Sigmoid colon (tissue), 7 donors: ENCODE data around the gene MED26. TPM values are rescaled to one million over a fixed set of nuclear protein-coding genes. Genes with fewer than 3 reads are reported as not detected.

Source experiments
- DNase-seq: peaks from one replicate; pipeline ENCODE4 v3.0.0-alpha.2; 2019
- H3K27ac ChIP-seq, 4 donors: fragments of 200-600 bp; sonication (generic); one replicate each; pipeline ENCODE4 v1.5.1; 2016 to 2019; ENCODE audit warnings: mild to moderate bottlenecking in 1 of 4
- H3K27me3 ChIP-seq, 3 donors: fragments of 200-600 bp; sonication (generic); one replicate each; pipeline ENCODE4 v1.5.1; 2019; ENCODE audit warnings: mild to moderate bottlenecking in 1 of 3
- H3K36me3 ChIP-seq, 4 donors: fragments of 200-600 bp; sonication (generic); one replicate each; pipeline ENCODE4 v1.5.1; 2016 to 2019
- H3K4me1 ChIP-seq, 4 donors: fragments of 200-600 bp; sonication (generic); one replicate each; pipeline ENCODE4 v1.5.1; 2017 to 2019
- H3K4me3 ChIP-seq, 4 donors: fragments of 200-600 bp; sonication (generic); one replicate each; pipeline ENCODE4 v1.5.1; 2017 to 2019; ENCODE audit warnings: mild to moderate bottlenecking in 2 of 4, moderate library complexity in 1 of 4
- H3K9me3 ChIP-seq, 4 donors: fragments of 200-600 bp in 3 of 4; sonication (generic) in 3 of 4; one replicate each; pipeline versions ENCODE4 v1.5.1 to v1.6.1; 2013 to 2019
- EP300 ChIP-seq, 4 donors: sonication (generic); formaldehyde crosslinking; IDR thresholded peaks; one replicate each; pipeline ENCODE4 v1.6.1; 2017; ENCODE audit warnings: antibody characterized with exemption in 4 of 4
- POLR2A ChIP-seq, 2 donors: fragments of 450-650 bp; IDR thresholded peaks; one replicate each; pipeline ENCODE4 v1.6.1; 2016; ENCODE audit warnings: antibody characterized with exemption in 2 of 2, mild to moderate bottlenecking in 2 of 2, moderate library complexity in 2 of 2
- POLR2AphosphoS5 ChIP-seq, 4 donors: sonication (generic); formaldehyde crosslinking; IDR thresholded peaks; one replicate each; pipeline ENCODE4 v1.6.1; 2017; ENCODE audit warnings: antibody characterized with exemption in 4 of 4
- WGBS, 2 donors: extraction: QIAGEN DNeasy Blood & Tissue Kit; methylation state at CpG; one replicate each; pipeline ENCODE4 v1.1.7; 2013; 5-methylcytosine and 5-hydroxymethylcytosine counted together
- intact Hi-C: fragments of 100-400 bp; cut with DNase I; formaldehyde crosslinking; loops from one replicate; pipeline ENCODE4 v1.15.1; 2023
- polyA plus RNA-seq, 3 donors: library from polyadenylated mRNA; stranded (reverse); fragments of 200-250 nt; gene quantifications; one replicate each; pipeline ENCODE4 v1.2.3, GENCODE V29; 2013
- total RNA-seq, 4 donors: library from RNA; depleted of rRNA; stranded (reverse); fragments of >200 nt; gene quantifications; one replicate each; pipeline ENCODE4 v1.1.0, GENCODE V29; 2016
- TF ChIP-seq, protein P1 (sequence below), 4 experiments: fragments of 450-650 bp in 3 of 4; fragments of 200-600 bp in 1 of 4; IDR thresholded peaks; one replicate each; pipeline ENCODE4 v1.5.1; 2016 to 2019; ENCODE audit warnings: antibody characterized with exemption in 4 of 4, mild to moderate bottlenecking in 3 of 4, moderate library complexity in 2 of 4
- donor health status: healthy with polysubstance abuse.
- donor health status: Bipolar disorder and iron deficiency.
- donor health status: healthy.

The MED26 gene
- total and polyA plus RNA-seq, 7 donors: 3.0 to 7.9 (median 5.4) TPM

DNA sequence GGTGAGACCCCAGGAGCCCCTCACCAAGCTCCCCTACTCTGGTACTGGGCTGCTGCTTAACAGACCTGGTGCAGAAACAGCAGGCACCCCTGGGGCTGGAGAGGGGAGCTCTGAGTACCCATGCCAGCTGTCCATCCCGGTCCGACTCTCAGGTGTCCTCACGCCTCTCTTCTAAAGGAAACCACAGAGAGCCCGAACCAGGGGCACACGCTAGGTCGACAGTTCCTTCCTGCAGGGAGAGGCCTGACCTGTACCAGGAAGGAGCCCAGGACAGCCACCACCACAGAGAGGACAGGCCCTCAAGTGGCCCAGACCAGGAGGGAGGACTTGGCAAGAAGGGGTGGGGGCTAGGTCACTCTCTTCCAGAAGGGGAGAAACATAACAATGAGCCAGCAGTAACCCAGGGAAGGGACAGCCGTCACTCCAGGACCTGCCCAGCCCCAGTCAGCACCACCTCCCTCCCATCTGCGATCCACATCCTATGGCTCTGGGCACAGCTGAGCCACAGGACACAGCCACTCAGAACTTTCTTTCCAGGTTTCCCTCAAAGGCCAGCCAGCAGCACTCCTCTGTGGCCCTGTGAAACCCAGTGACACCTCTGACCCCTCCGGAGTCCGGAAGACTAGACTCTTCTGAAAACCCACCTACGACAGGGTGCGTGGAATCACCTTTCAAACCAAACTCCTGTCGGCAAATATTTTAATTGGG is 42.8 kb downstream of the MED26 start:
- 51 to 53% methylated on average over 13 of the region's 13 CpGs for WGBS, 2 donors
- H3K9me3 ChIP-seq: no peaks in the 10 kb centered on the region
- intact Hi-C loops: no loop called here
- no peak for DNase-seq
- peaks cover 0 to 89% (median 80%) of the 10 kb centered on the region in 4 donors for H3K4me1 ChIP-seq
- TF ChIP-seq POLR2AphosphoS5 (IDR thresholded peaks at IDR 0.05) (no peak), POLR2A (IDR thresholded peaks at IDR 0.05) (no peak), EP300 (IDR thresholded peaks at IDR 0.05) (no peak)
- TF ChIP-seq, protein P1, sequence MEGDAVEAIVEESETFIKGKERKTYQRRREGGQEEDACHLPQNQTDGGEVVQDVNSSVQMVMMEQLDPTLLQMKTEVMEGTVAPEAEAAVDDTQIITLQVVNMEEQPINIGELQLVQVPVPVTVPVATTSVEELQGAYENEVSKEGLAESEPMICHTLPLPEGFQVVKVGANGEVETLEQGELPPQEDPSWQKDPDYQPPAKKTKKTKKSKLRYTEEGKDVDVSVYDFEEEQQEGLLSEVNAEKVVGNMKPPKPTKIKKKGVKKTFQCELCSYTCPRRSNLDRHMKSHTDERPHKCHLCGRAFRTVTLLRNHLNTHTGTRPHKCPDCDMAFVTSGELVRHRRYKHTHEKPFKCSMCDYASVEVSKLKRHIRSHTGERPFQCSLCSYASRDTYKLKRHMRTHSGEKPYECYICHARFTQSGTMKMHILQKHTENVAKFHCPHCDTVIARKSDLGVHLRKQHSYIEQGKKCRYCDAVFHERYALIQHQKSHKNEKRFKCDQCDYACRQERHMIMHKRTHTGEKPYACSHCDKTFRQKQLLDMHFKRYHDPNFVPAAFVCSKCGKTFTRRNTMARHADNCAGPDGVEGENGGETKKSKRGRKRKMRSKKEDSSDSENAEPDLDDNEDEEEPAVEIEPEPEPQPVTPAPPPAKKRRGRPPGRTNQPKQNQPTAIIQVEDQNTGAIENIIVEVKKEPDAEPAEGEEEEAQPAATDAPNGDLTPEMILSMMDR (IDR thresholded peaks at IDR 0.05): no peak
- peak overlapping the region; percentile 62 to 69 (median 68) for H3K27ac ChIP-seq
- H3K27me3 ChIP-seq: no peaks in the 10 kb centered on the region
- H3K36me3 ChIP-seq: no peaks in the 10 kb centered on the region
- H3K4me3 ChIP-seq: no peak overlapping the region

DNA sequence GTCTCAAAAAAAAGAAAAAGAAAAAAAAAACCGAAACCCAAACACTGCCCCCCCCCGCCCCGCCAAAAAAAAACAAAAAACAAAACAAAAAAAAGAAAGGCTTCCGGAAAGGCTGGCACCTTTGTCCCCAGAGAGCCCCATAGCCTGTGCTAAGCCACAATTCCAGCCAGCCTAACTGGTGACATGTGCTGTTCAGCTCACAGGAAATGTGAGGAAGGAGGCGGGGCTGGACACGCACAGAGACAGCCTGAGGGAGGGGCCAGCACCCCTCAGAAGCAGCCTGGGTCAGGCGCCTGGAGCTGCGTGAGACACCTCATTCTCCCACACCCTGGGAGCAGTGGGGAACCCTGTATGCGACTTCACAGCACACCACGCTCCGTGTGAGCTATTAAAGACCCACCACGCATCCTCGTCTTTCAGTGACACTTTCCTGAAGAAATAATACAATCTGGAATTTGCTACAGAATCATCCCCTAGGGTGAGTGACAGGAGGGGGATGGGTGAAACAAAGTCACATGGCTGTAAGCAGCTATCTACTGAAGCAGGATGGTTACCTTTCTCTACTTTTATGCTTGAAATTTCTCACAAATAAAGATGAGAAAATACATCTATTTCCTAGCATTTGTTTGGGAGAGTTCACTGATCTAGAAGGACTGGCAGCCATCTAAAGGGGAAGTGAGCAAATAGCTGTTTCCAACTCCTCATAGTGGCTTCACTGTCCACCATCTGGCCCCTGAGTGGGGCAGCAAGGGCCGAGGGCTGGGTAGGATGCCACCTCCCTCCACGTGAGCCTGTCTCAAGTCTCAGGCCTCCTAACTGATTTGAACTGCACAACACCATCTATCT is 43.5 kb downstream of the MED26 start:
- peaks cover 0 to 81% (median 74%) of the 10 kb centered on the region in 4 donors for H3K4me1 ChIP-seq
- no peaks in the 10 kb centered on the region for H3K9me3 ChIP-seq
- peak overlapping the region in 2 of 4 donors; percentile 16 to 22 for H3K4me3 ChIP-seq
- H3K27me3 ChIP-seq: no peaks in the 10 kb centered on the region
- peak in 1 of 2 donors; percentile 17 for TF ChIP-seq POLR2A (IDR thresholded peaks at IDR 0.05)
- peak; percentile 32 to 72 (median 51) for TF ChIP-seq POLR2AphosphoS5 (IDR thresholded peaks at IDR 0.05)
- TF ChIP-seq, protein P1 (IDR thresholded peaks at IDR 0.05): no peak
- no peak for TF ChIP-seq EP300 (IDR thresholded peaks at IDR 0.05)
- intact Hi-C loops: no loop called here
- H3K36me3 ChIP-seq: peaks cover 0 to 7% (median 0%) of the 10 kb centered on the region in 4 donors
- peak overlapping the region; percentile 62 to 69 (median 68) for H3K27ac ChIP-seq
- 4 to 6% methylated on average over 15 of the region's 15 CpGs for WGBS, 2 donors
- peak; percentile 93 for DNase-seq

DNA sequence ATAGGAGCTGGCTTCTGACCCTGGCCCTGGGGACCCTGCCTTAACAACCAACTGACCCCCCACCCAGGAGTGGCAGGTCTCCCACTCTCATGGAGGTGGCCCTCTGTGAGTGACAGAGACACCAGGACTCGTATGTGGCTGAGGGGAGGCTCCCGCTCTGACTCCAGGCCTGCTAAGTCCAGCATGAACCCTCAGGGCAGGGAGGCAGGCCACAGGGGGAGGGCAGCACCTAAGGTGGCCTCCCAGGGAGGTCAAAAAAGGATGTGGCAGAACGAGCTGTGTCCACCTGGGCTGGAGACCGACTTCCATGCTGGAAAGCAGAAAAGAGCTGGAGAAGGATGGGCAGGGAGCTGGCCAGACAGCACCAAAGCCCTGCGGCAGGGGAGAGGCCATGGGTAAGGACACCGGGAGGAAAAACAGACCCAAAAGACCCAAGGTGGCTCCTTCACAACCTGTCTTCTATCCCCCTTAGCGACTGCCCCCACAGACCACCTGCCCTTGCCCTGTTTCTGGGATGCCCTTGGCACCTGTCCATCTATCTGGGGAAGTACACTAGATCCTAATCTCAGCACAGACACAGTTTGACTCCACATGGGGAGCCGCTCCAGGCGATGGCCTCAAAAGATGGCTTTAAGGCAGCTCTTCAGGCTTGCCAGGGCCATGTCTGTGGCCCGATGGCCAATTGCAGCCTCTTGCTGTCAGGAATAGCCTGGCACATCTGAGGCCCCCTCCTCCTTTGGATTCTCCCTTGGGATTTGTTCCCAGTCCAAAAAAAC is 45.3 kb downstream of the MED26 start:
- intact Hi-C loops: no loop called here
- H3K36me3 ChIP-seq: peaks cover 0 to 25% (median 2%) of the 10 kb centered on the region in 4 donors
- peaks cover 0 to 63% (median 56%) of the 10 kb centered on the region in 4 donors for H3K4me1 ChIP-seq
- DNase-seq: no peak
- H3K9me3 ChIP-seq: no peaks in the 10 kb centered on the region
- no peaks in the 10 kb centered on the region for H3K27me3 ChIP-seq
- WGBS, 2 donors: 91 to 93% methylated on average over 10 of the region's 10 CpGs
- TF ChIP-seq POLR2AphosphoS5 (IDR thresholded peaks at IDR 0.05) (no peak), EP300 (IDR thresholded peaks at IDR 0.05) (no peak), POLR2A (IDR thresholded peaks at IDR 0.05) (no peak)
- TF ChIP-seq, protein P1 (IDR thresholded peaks at IDR 0.05): no peak
- H3K27ac ChIP-seq: peak overlapping the region in 1 of 4 donors; percentile 10
- H3K4me3 ChIP-seq: no peak overlapping the region

DNA sequence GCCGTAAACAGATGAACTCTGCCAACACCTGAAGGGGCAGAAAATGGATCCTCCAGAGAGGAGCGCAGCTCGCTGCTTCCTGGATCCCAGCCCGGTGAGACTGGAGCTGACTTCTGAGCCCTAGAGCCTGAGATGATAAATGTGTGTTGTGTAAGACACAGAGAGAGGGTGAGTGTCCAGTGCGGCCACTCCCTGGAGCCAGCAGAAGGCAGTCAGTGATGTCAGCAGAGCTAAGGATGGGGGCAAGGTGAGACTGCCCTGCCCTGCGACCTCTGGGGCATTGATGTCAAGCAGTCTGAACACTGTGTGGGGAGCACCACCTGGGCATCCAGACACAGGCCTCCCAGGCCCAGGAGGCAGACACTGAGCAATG is 46.0 kb downstream of the MED26 start:
- 89 to 90% methylated on average over 6 of the region's 6 CpGs for WGBS, 2 donors
- H3K4me1 ChIP-seq: peaks cover 0 to 56% (median 48%) of the 10 kb centered on the region in 4 donors
- peaks cover 4 to 32% (median 7%) of the 10 kb centered on the region in 4 donors for H3K36me3 ChIP-seq
- H3K9me3 ChIP-seq: no peaks in the 10 kb centered on the region
- no peak overlapping the region for H3K27ac ChIP-seq
- no peaks in the 10 kb centered on the region for H3K27me3 ChIP-seq
- DNase-seq: no peak
- H3K4me3 ChIP-seq: no peak overlapping the region
- intact Hi-C loops: no loop called here
- TF ChIP-seq, protein P1 (IDR thresholded peaks at IDR 0.05): no peak
- TF ChIP-seq POLR2AphosphoS5 (IDR thresholded peaks at IDR 0.05) (no peak), EP300 (IDR thresholded peaks at IDR 0.05) (no peak), POLR2A (IDR thresholded peaks at IDR 0.05) (no peak)
